ENCODE data around the gene MX2. TPM values are rescaled to one million over a fixed set of nuclear protein-coding genes. Genes with fewer than 3 reads are reported as not detected.

MX2 gene
- total and polyA plus RNA-seq, 2 of the 8 experiments (the other 6 are each of a cell fraction or from before 2014, with no cell fraction given), result 3.1 to 8.9 TPM

GRCh38 chr21:41322496-41323382 is 39.1 kb upstream of the MX2 start:
- FAIRE-seq (no peak), DNase-seq (ENCODE audit: low read depth in 1 of 2, low spot score in 2 of 2) (no peak)
- Histone ChIP-seq H2BK12ac (ENCODE audit: low read depth, low read length) (no peak overlapping the region), H3K9ac (replicated peaks in 1 of 4; ENCODE audit: extremely low read depth in 1 of 4, low read depth in 3 of 4, low read length in 3 of 4) (no peak overlapping the region), H3K79me1 (ENCODE audit: low read depth, low read length) (no peaks in the 10 kb centered on the region), H3K18ac (ENCODE audit: extremely low read depth, low read length) (no peak overlapping the region), H2AFZ (ENCODE audit: low read length) (no peak overlapping the region), H3K4ac (replicated peaks; ENCODE audit: insufficient read length, low read depth, low read length) (no peak overlapping the region), H3K79me2 (ENCODE audit: control insufficient read depth in 1 of 2, insufficient read depth in 2 of 2, low read length in 2 of 2) (no peaks in the 10 kb centered on the region), H3K9me3 (ENCODE audit: insufficient read depth in 2 of 2, low read depth in 1 of 2, low read length in 1 of 2) (no peaks in the 10 kb centered on the region), H2BK15ac (ENCODE audit: low read length) (no peak overlapping the region), H4K20me1 (replicated peaks in 1 of 2; ENCODE audit: control insufficient read depth in 1 of 2, insufficient read depth in 2 of 2, low read length in 2 of 2) (no peaks in the 10 kb centered on the region), H2BK5ac (ENCODE audit: low read depth, low read length) (no peak overlapping the region; the same call in 1 of the 2 replicates), H4K91ac (replicated peaks; ENCODE audit: insufficient read length, low read length) (no peak overlapping the region), H3K4me1 (replicated peaks in 1 of 4; ENCODE audit: control insufficient read depth in 3 of 4, insufficient read depth in 4 of 4, low read length in 3 of 4) (peaks cover 0 to 8% (median 1%) of the 10 kb centered on the region in 4 experiments; a peak in 3 of 7 replicates), H3K4me3 (ENCODE audit: extremely low read depth in 1 of 4, insufficient read depth in 2 of 4, low read depth in 3 of 4, low read length in 4 of 4) (no peak overlapping the region), H2BK120ac (replicated peaks; ENCODE audit: low read depth, low read length) (no peak overlapping the region), H3K36me3 (ENCODE audit: control insufficient read depth in 2 of 4, insufficient read depth in 4 of 4, low read length in 3 of 4) (no peaks in the 10 kb centered on the region), H2BK20ac (ENCODE audit: low read length) (no peak overlapping the region), H3K4me2 (ENCODE audit: insufficient read depth in 1 of 2, low read depth in 2 of 2, low read length in 2 of 2) (no peak overlapping the region), H4K8ac (ENCODE audit: extremely low read depth, insufficient read depth, low read length) (no peak overlapping the region), H3K27me3 (replicated peaks in 1 of 4; ENCODE audit: control insufficient read depth in 3 of 4, extremely low read depth in 1 of 4, insufficient read depth in 3 of 4, low read length in 3 of 4) (no peaks in the 10 kb centered on the region), H2AK5ac (ENCODE audit: low read depth, low read length) (no peak overlapping the region), H3K27ac (ENCODE audit: low read depth, low read length) (no peak overlapping the region), H4K5ac (ENCODE audit: insufficient read length, low read depth, low read length) (no peak overlapping the region), H3K23ac (ENCODE audit: insufficient read length) (no peak overlapping the region), H3K14ac (ENCODE audit: insufficient read length) (no peak overlapping the region), H3K56ac (replicated peaks; ENCODE audit: insufficient read length, low read depth, low read length) (no peak overlapping the region), H3K23me2 (ENCODE audit: low read depth, low read length) (no peaks in the 10 kb centered on the region)
- CTCF ChIA-PET (ENCODE audit: partially characterized antibody), result interaction anchor here (0.9 kb wide), 1 partner anchor 138 kb away, joined by 3 read pairs; no protein-coding TSS in a partner anchor
- WGBS, 2 experiments (ENCODE audit: extremely low coverage in 1 of 2, insufficient coverage in 1 of 2, insufficient read length in 1 of 2, insufficient replicate concordance in 2 of 2, low coverage in 1 of 2, low lambda C conversion rate in 2 of 2, missing lambda C conversion rate in 1 of 2), result 85% methylated on average over 22 of the region's 23 CpGs; no CpG with 5 or more reads in 1 of the 2 experiments
- no peak for TF ChIP-seq RBBP5 (IDR thresholded peaks at IDR 0.05; ENCODE audit: borderline replicate concordance, low read depth, low read length)
- no peak for TF ChIP-seq TCF12 (IDR thresholded peaks at IDR 0.05; ENCODE audit: low read depth, low read length)
- no peak for TF ChIP-seq SP4 (IDR thresholded peaks at IDR 0.05; ENCODE audit: low read length)
- TF ChIP-seq E2F6 (IDR thresholded peaks at IDR 0.05), result no peak
- TF ChIP-seq SIRT6 (IDR thresholded peaks at IDR 0.05; ENCODE audit: low read length), result no peak
- TF ChIP-seq NANOG (IDR thresholded peaks at IDR 0.05; ENCODE audit: insufficient read depth, low read depth, low read length, poor library complexity, severe bottlenecking), result no peak
- TF ChIP-seq TAF1 (IDR thresholded peaks at IDR 0.05; ENCODE audit: low read depth, low read length), result no peak
- no peak for TF ChIP-seq CHD1 (IDR thresholded peaks at IDR 0.05; ENCODE audit: low read depth, low read length)
- POLR2A ChIA-PET (ENCODE audit: partially characterized antibody), result no interaction called here
